ENCODE measurements around the gene SDK1.

Gene SDK1

DNA sequence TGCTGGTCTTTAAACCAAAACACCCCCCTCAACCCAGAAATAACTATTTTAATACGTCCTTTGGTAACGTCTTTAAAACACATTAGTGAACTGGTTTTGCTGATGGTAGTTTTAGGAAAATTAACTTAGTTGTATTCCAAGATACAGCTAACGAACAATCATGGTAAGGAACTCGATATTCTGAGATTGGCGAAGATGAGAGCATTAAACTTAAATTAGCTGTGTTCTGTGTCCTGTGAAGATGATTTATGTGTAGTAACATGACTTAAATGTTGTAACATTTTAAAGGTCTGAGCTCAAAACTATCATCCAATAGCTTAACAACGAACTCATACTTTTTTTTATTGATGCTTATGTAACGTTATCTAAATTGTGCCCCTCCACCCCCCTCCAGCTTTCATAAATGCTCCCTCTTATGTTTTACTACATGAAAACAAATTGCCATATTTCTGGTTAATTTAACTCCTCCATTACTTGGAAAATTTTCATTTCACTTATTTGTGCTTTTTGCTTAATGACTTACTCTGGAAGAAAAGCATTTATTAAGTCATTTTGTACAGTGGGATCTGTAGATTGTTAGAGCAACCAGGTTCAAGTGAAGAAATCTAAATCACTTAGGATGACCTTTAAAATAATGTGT, 1.7 kb downstream of the SDK1 start:
- Histone ChIP-seq H3K27me3 (ENCODE audit: insufficient read depth, low read depth, severe bottlenecking) (no peaks in the 10 kb centered on the region), H3K9me3 (ENCODE audit: severe bottlenecking) (no peaks in the 10 kb centered on the region), H3K36me3 (peaks cover 3% of the 10 kb centered on the region; the same call in 1 of the 2 replicates), H3K4me3 (ENCODE audit: low read depth, low read length) (peak overlapping the region; percentile 86), H3K27ac (no peak overlapping the region)
- TF ChIP-seq, protein P1, sequence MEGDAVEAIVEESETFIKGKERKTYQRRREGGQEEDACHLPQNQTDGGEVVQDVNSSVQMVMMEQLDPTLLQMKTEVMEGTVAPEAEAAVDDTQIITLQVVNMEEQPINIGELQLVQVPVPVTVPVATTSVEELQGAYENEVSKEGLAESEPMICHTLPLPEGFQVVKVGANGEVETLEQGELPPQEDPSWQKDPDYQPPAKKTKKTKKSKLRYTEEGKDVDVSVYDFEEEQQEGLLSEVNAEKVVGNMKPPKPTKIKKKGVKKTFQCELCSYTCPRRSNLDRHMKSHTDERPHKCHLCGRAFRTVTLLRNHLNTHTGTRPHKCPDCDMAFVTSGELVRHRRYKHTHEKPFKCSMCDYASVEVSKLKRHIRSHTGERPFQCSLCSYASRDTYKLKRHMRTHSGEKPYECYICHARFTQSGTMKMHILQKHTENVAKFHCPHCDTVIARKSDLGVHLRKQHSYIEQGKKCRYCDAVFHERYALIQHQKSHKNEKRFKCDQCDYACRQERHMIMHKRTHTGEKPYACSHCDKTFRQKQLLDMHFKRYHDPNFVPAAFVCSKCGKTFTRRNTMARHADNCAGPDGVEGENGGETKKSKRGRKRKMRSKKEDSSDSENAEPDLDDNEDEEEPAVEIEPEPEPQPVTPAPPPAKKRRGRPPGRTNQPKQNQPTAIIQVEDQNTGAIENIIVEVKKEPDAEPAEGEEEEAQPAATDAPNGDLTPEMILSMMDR (IDR thresholded peaks at IDR 0.05; ENCODE audit: low read depth, low read length) = no peak
- DNase-seq = no peak

- no peak for DNase-seq
Observed at GRCh38 chr7:3304131-3304530, 3.1 kb downstream of the SDK1 start.

GRCh38 chr7:3307435-3307834, 6.4 kb downstream of the SDK1 start:
- TF ChIP-seq, protein P1 (IDR thresholded peaks at IDR 0.05; ENCODE audit: low read depth, low read length) = no peak
- H3K27ac ChIP-seq = no peak overlapping the region
- DNase-seq = no peak

More at GRCh38 chr7:3304131-3304530, 3.1 kb downstream of the SDK1 start:
- Histone ChIP-seq H3K27me3 (ENCODE audit: insufficient read depth, low read depth, severe bottlenecking) (no peaks in the 10 kb centered on the region), H3K4me3 (ENCODE audit: low read depth, low read length) (no peak overlapping the region), H3K36me3 (peaks cover 3% of the 10 kb centered on the region; the same call in 1 of the 2 replicates), H3K27ac (no peak overlapping the region), H3K9me3 (ENCODE audit: severe bottlenecking) (no peaks in the 10 kb centered on the region)
- TF ChIP-seq, protein P1 (IDR thresholded peaks at IDR 0.05; ENCODE audit: low read depth, low read length) = no peak

DNA sequence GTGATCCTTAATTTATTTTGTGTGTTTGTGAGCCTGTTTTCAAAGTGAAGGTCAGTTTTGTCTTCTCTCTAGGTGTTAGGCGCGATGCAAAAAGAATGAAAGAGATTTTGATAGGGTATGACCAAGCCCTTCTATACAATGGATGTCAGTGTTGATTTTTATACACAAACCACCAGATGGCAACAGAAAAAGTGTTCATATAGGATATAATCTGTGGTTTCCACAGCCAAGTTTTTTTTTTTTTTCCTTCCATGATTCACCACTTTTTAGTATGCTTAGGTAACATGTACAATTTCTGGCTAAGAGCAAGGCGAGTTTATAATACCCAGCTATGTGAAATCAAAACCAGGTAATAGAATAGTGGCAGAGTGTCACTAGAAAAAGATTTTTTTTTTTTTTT, 8.1 kb downstream of the SDK1 start:
- no peaks in the 10 kb centered on the region for H3K9me3 ChIP-seq (ENCODE audit: severe bottlenecking)
- no peaks in the 10 kb centered on the region for H3K27me3 ChIP-seq (ENCODE audit: insufficient read depth, low read depth, severe bottlenecking)
- DNase-seq = no peak
- H3K4me3 ChIP-seq (ENCODE audit: low read depth, low read length) = no peak overlapping the region
- H3K36me3 ChIP-seq = peaks cover 3% of the 10 kb centered on the region; the same call in 1 of the 2 replicates
- TF ChIP-seq, protein P1 (IDR thresholded peaks at IDR 0.05; ENCODE audit: low read depth, low read length) = no peak
- H3K27ac ChIP-seq = no peak overlapping the region

More at GRCh38 chr7:3307435-3307834, 6.4 kb downstream of the SDK1 start:
- no peaks in the 10 kb centered on the region for H3K27me3 ChIP-seq (ENCODE audit: insufficient read depth, low read depth, severe bottlenecking)
- no peaks in the 10 kb centered on the region for H3K9me3 ChIP-seq (ENCODE audit: severe bottlenecking)
- no peak overlapping the region for H3K4me3 ChIP-seq (ENCODE audit: low read depth, low read length)
- peaks cover 3% of the 10 kb centered on the region; the same call in 1 of the 2 replicates for H3K36me3 ChIP-seq

DNA sequence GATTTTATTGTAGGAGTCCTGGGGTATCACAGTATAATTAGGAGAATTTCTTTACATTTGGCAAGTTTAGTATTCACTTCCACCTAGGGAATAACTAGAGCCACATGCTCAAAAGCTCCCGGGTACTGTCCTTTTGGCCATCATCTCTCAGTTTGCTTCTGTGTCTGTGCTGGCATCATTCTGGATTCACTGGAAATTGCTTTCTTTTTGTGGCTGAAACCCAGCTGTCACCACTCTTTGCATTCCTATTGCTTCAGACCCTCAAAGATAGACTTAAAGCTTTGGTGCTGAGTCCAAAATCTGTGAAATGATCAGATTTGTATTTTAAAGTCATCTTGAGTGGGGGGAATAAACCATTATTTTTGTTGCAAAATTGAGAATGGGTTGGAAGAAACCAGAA, 8.9 kb downstream of the SDK1 start:
- Histone ChIP-seq H3K27ac (no peak overlapping the region), H3K4me3 (ENCODE audit: low read depth, low read length) (no peak overlapping the region), H3K27me3 (ENCODE audit: insufficient read depth, low read depth, severe bottlenecking) (no peaks in the 10 kb centered on the region), H3K9me3 (ENCODE audit: severe bottlenecking) (no peaks in the 10 kb centered on the region), H3K36me3 (no peaks in the 10 kb centered on the region)
- no peak for DNase-seq
- TF ChIP-seq, protein P1 (IDR thresholded peaks at IDR 0.05; ENCODE audit: low read depth, low read length) = no peak

- Histone ChIP-seq H3K4me3 (ENCODE audit: low read depth, low read length) (no peak overlapping the region), H3K36me3 (no peaks in the 10 kb centered on the region), H3K9me3 (ENCODE audit: severe bottlenecking) (no peaks in the 10 kb centered on the region), H3K27ac (no peak overlapping the region), H3K27me3 (ENCODE audit: insufficient read depth, low read depth, severe bottlenecking) (no peaks in the 10 kb centered on the region)
- TF ChIP-seq, protein P1 (IDR thresholded peaks at IDR 0.05; ENCODE audit: low read depth, low read length) = no peak
- DNase-seq = no peak
Observed at GRCh38 chr7:3310884-3311283, 9.8 kb downstream of the SDK1 start.
